Superior temporal gyrus (tissue), 1 donor: Measurements from ENCODE around the gene EPB41L3.
"Not testable (repeated sequence)": the region's sequence is repeated elsewhere in the genome, so short reads cannot be mapped to it uniquely, and the experiment has no call there.

Source experiments
- DNase-seq: peaks from one replicate; pipeline ENCODE4 v3.0.0-alpha.2; 2016; ENCODE audit errors: extremely low spot score

Gene EPB41L3

DNA sequence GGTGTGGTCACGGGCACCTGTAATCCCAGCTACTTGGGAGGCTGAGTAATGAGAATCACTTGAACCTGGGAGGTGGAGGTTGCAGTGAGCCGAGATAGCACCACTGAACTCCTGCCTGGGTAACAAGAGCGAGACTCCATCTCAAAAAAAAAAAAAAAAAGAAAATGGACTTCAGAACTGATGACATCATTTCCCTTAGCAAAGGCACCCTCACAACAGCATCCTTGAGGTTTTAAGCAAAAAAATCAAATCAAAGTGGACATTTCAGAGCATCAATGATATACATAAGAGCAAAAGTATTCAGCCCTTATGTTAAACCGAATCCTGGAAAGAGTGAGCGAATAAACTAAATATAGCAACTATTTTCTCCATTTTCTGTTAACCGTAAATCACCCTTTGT is 45.3 kb downstream of the EPB41L3 start:
- no peak for DNase-seq

DNA sequence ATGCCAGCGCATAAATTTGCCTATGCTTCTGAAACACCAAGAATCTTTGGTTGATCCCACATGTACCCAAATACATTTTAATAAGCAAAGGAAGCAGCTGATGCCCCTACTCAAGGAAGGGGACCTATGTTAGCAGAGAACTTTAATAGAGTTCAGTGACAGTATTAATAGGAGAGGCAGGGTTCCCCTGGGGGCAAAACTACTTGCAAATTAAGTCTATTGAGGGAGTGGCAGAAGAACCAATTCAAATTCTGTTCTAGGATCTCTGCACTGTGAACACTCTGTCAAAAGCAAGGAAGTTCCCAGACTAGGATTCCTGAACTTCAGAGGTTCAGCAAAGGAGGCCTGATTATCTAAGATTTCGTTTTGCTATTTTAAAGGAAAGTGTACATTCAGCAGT is 47.5 kb downstream of the EPB41L3 start:
- no peak for DNase-seq

DNA sequence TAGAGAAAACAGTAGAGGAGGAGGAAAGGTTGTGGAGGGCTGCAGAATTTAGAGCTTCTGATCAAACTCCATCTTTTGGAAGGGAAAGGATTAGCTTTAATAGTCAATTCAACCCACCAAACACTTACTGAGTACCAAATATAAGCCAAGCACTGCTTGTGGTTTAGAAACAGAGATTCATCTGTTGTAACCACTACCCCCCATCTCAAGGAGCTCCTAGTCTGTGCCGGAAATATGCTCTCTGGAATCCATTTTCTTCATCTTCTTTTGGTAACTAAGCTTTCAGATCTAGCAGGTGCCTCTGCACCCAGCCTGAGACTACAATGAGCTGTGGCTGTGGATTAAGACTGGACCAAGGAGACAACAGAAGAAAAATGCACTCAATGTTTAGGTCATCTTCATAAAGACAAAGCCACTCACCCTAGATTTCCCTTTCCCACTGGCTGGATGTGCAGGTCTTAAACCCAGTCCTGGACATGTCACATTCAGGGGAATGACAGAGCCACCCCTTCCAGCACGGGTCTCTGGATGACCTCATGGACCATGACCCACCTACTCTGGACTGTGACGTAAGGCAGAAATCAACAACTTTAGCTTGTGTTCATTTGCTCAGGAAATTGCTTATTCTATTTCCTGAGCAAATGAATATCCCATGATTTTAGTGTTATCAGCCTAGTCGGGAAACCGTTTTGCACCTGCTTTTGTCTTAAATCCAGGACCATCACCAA is 52.9 kb downstream of the EPB41L3 start:
- no peak for DNase-seq

DNA sequence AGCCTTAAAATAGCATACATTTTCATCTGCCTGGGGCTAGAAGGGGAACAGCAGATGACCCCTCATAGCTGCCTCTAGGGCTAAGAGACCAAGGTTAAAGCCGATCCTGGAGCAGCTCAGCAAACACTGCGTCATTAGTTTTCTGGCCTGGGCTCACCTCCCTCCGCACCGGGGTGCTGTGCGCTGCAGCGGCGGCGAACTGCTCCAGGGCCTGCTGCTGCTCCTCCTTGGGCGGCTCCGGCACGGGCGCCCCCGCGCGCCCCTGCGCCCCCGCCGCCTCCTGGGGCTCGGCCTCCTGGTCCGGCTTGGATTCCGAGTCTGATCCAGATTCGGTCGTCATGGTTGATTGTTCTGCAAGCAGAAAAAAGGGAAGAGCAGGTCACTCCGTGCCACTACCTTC is 55.0 kb downstream of the EPB41L3 start:
- DNase-seq: no peak

DNA sequence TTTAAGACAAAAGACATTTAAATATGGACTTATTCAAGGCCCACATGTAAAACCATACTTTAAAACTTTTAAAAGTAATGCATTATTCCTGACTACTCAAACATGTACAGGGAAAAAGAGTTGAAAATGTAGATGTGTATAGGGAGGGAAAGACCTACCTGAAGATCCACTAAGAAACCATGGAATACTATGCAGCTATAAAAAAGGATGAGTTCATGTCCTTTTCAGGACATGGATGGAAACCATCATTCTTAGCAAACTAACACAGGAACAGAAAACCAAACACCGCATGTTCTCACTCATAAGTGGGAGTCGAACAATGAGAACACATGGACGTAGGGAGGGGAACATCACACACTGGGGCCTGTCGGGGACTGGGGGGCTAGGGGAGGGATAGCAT is 55.8 kb downstream of the EPB41L3 start:
- DNase-seq: not testable (repeated sequence)

DNA sequence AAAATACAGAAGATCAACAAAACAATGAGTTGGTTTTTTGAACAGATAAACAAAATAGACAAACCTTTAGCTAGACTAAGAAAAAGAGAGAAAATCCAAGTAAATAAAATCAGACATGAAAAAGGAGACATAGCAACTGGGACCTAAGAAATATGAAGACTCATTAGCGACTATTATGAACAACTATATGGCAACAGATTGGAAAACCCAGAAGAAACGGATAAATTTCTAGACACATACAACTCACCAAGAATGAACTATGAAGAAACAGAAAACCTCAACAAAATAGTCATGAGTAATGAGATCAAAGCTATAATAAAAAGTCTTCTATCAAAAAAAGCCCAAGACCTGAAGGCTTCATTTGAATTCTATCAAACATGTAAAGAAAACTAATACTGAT is 59.3 kb downstream of the EPB41L3 start:
- DNase-seq: no peak

DNA sequence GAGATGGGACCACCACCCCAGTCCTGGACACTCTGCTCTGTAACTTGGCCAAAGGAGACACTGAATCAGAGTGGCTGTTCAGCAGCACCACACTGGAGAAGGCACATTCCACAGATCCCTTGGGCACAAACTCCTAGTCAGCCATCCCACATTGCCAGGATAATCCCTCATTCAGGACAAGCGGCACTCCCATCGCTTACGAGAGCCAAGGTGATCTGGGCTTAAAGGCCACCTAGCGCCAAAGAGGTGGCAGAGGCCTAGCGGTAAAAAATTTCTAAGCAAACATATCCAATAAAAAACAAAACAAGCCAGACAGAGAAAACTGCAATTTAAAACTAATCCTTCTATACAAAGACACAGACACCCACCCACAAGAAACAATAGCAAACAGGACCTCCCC is 62.2 kb downstream of the EPB41L3 start:
- DNase-seq: no peak

DNA sequence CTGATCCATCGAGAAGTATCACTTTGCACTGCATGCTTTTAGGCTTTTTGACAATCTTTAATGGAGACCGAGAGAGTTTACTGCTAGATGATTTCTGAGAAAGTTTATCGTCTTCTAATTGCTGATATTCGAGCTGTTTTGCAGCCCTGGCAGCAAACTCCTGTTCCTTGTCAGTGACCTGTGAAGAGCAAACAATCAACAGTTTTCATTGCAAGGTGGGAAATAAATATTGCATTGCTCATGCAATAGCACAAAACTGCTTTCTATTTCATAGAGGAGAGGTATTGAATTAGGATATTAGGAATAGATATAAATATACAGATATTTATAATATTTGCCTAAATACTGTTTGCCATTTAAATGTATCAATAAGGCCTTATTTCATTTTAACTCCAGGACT is 65.5 kb downstream of the EPB41L3 start:
- no peak for DNase-seq

DNA sequence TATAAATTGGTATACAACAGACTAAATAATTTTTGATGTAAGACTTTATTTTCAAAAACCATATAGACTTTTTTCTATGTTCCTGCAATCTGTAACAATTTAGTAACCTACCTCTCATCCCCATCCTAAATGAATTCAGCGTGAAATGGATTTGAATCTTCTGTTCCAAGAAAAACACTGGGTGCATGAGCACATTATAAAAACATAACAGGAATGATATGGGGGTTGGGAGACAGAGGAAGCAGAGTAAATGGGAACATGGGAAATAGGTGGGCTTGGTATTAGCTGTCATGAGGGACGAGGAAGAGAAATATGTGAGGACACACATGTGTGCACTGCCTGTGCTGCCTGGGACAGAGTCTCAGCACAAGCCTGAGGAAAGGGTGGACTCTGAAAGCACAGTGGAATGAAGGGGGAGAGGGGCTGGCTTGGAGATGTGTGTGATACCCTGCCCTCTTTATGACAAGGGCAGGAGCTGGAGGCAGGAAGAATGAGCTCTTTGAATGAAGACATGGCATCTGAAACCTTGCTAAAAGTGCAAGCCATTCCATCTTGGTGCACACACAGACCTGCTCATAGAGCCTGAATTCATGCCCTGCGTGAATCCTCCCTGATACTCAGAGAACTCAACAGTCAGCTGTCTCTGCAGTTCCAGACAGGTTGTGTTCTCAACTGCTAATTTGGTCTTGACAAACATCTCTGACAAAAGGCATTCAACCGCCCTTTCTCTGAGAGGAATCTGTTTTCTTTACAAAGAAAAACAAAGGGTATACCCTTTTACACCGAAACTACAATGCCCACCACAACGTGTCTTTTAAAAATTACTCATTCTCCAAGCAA is 66.6 kb downstream of the EPB41L3 start:
- DNase-seq: no peak

DNA sequence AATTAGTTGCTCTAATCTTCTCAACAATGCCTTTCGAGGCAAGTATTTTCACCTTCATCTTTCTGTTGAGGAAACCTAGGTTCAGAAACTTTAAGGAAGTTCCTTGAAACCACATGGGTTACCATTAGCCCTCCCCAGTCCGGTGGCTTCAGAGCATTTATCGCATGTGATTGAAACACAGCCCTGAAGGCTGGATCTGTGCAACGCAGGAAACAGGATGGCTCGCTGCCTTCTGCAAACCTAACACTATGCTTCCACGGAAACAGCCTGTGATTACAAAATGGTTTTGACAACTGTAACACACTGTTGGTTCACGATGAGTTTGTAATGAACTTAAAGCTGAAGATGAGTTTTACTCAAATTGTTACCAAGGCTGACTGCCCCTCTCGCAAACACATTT is 68.5 kb downstream of the EPB41L3 start:
- peak; percentile 54 for DNase-seq

DNA sequence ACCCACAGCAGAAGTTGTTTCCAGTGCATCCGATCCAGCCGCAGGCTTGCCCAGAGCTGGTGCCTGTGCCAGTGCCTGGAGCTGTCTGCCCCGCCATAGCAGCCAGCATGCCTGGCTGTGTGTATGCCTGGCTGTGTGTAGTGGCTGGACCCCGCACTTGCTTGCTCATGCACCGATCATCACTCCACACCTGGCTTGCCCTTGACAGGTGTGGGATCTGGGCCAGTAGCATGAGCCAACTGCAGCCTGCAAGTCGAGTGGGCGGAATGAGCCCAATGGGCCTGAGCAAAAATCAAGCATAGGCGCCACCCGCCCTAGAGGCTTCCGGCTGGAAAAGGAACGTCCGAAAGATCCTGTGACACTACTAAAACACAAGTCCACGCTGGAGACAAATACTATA is 74.5 kb downstream of the EPB41L3 start:
- DNase-seq: no peak

DNA sequence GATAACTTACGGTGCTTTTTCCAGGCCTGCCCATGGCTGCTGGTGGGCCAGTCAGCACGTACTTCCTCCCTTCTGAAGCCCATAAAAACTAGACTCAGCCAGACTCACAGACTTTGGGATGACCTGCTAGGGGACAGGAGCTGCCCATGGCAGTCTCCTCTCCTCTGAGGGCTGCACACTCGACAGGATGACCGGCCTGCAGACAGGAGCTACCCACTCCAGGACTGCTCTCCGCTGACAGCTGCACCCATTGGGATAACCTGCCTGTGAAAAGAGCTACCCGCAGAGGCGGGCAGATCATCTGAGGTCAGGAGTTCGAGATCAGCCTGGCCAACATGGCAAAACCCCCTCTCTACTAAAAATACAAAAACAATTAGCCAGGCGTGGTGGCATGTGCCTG is 75.4 kb downstream of the EPB41L3 start:
- DNase-seq: no peak

DNA sequence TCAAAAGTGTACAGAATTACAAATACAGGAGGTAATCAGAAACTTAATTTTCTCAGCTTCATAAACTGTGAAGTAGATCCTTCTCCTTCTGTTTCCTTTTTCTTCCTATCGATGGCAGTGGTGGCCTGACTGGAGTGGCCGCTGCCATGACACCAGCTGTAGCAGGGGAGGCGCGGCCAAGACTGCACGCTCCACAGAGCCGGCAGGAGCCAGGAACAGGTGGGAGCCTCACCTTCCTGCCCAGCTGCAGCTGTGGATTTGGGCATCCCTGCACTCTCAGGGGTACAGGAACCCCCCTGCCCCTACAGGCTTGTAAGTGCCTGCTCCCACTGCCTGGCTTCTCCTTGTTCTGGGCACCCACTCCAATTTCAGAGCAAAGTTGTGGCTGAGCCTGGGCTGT is 76.1 kb downstream of the EPB41L3 start:
- no peak for DNase-seq

DNA sequence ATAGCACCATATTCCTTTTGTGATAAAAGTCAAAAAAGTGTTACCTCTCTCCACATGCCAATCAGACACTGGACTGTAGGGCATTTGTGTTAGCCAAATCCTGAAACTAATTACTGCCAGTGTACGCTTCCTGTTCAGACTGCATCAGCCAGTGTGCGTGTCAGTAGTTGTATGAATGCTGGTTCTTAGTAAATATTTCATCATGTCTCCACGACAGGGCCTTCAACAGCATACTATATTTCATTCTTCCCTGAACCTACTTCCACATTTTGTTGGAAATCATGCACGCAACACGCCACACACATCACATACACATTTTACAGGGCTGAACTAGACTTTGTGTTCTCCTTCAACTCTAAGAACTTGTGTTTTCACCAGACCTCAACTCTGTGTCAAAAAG is 77.5 kb downstream of the EPB41L3 start:
- no peak for DNase-seq

DNA sequence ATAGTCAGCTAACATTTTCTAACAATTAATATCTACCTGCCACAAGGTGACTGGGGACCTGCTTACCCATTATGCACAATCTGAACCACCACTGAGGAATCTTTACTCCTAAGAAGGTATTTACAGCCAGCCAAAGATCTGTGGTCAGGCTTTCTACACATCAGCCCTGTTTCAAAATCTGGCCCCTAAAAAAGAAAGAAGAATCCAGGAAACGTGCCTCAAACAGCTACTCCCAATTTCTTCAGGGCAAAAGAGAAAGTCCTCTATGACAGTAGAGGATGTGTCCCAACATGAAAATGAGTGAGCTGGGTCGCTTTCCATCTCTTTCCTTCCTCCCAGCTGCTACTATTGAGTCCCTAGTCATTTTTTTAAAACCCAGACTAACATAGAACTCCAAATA is 79.5 kb downstream of the EPB41L3 start:
- no peak for DNase-seq

DNA sequence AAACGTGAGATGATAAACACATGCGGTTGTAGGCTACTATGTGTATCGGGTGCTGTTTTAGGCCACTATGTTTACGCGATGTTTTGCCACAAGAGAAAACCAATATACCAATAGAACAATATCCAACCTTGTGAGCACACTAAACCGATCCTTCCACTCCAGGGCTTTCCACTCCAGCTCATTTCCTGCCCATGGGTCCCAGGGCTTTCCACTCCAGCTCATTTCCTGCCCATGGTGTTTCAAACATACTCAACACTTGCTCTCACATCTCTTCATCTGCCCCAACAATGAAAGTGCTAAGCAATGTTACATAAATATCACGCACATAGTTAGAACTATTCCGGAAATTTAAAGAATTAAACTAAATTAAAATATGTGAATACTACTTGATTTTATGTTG is 80.0 kb downstream of the EPB41L3 start:
- no peak for DNase-seq

DNA sequence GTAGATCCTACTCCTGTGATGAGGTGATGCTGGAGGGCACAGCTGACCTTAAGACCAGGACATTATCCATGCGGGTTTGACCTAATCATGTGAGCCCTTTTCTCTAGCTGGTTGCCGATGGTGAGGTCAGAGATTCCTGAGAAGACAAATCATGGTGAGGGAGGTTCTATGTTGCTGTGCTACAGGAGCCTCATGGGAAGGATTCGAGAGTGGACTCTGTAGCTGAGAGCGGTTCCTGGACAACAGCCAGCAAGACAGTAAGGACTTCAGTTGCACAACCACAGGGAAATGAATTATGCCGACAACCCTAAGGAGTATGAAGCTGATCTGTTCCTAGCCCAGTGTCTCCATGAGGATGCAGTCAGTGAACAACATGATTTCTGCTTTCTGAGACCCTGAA is 80.4 kb downstream of the EPB41L3 start:
- DNase-seq: no peak

DNA sequence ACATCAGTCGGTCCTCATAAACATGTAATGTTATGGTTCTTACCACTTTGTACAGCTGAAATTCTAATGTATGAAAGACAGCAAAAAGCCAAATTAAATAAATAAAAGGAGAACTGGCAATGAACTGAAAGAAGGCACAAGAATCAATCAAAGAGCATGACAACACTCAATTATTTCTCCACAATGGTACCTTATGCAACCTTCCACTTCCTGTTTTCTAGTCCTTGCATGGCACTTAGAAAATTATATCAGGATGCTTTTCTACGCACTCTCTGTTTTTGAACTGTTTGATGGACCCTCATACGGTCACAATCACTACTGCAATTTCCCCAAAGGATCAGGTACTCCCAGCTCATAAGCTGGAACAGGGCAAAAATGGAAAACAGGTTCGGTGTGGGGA is 81.6 kb downstream of the EPB41L3 start:
- DNase-seq: no peak

DNA sequence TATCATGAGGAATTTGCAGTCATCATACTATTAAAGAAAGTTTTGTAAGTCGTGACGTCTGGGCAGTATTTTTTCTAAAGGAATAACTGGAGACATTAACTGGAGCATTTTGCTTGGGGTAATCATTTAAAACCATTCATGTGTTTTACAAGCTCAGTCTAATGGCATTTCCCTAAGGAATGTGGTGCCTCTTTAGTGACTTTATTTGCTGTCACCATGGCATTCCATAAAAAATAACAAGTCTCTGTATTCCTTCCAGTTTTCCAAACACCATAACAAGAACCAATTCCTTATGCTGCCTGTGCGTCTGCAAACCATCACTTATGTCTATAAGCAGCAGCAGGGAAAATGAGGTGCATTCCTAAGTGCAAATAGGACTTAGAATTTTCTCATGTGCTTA is 82.8 kb downstream of the EPB41L3 start:
- no peak for DNase-seq

DNA sequence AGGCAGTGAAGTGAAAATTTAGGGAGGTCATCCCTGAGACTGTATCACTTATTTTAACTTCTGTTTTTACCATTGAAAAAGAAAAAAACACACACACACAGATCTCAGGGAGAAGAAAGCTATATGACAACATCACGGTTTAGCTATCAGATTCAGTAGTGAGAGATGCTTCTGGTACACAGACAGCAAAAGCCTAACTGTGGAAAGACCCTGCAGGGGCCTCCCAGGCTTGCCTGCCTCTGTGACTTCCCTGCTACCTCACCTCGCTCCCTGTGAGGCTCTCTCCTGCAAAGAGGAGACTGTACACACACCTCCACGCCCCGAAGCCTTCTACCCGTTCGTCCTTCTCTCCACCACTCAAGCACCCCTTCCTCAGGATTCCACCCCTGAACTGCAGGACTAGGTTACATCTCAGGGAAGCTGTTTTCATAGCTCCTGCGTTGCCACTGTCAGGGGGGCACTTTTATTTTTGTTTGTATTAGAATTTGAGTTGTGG is 86.3 kb downstream of the EPB41L3 start:
- no peak for DNase-seq

DNA sequence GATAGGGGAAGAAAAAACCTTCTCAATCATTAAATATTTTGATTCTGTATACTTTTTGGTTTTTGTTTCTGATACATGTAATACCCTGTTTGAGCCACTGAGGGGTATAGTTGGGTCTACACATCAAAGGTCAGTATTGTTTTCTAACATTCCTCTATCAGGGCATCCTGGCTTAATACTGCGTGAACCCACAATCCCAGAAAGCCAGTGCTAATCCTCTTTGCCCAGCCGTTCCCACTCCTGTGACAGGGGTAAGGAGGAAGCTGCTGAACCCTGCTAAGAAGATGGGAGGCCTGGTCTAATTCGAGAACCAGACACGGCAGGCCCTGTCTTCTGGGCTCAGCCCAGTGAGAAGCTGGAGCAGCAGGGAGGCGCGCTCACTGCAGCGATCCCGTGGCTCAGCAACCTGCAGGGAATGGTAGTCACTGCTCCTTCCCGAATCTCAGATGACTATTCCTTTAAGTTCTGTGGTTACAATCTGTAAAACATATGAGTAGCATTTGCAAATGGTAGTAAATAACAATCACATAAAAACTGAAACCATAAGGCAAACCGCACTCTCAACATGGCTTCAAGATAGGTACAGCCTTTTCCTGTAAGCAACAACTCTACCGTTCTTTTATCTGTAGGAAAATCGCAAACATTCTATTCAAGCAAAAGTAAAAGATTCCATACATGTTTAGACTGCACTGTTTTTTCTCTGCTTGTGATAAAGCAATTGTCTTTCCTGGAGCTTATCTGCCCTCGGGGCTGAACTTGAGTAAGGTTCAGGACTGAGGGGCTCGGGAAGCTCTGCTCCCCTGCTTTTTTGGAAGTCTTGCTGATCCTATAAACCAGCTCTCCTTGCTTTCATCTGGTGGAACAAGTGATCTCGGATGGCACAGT is 87.0 kb downstream of the EPB41L3 start:
- DNase-seq: peak; percentile 64

DNA sequence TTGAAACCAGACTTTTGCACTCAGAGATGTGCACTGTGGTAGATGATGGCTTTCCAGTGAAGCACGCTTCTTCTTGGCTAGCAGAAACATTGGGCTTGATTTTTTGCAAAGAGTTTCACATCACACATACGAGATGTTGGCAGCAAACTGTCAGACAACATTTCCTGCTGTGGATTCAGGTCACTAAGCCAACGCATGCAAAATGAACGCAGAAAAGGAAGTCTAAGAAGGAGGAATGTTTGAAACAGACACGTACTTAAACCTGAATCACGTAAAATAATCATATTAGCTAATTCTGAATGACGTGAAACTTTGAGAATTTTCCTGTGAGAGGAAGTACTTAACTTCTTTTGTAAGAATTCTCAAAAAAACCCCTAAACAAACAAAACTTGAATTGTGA is 88.1 kb downstream of the EPB41L3 start:
- DNase-seq: peak; percentile 29
